Endothelial cell of umbilical vein (primary cell): ENCODE results near the gene GCH1. TPM values are rescaled to one million over a fixed set of nuclear protein-coding genes. Genes with fewer than 3 reads are reported as not detected.

Experiments
- BruUV-seq: library from RNA; stranded (reverse); fragments of 400-500 nt; replicated peaks from 2 replicates; lab custom pipeline; 2021; lab: Mats Ljungman, UMichigan
- CTCF ChIA-PET: fragments of 300-600, 350-600 bp; sonication (Branson Sonifier 250); formaldehyde crosslinking; loops from one replicate; lab custom pipeline; 2021; ENCODE audit warnings: antibody characterized with exemption, inconsistent platforms; lab: Charles Lee
- POLR2A ChIA-PET: fragments of 300-600, 350-600 bp; sonication (Branson Sonifier 250); formaldehyde crosslinking; loops from one replicate; lab custom pipeline; 2021; ENCODE audit warnings: antibody characterized with exemption, inconsistent platforms; lab: Charles Lee
- DNase-seq: peaks from one replicate; pipeline ENCODE4 v3.0.0-alpha.2; 2011; ENCODE audit warnings: low read depth, low spot score
- FAIRE-seq: peaks from 2 replicates; lab custom pipeline; 2011; peaks lifted over from hg19 to GRCh38; lab: Jason Lieb, UNC
- H2AFZ ChIP-seq: 2 replicates; pipeline ENCODE4 v1.6.0; 2012; ENCODE audit warnings: low read depth, low read length, control low read depth, inconsistent platforms
- H3K27ac ChIP-seq: 2 replicates; pipeline ENCODE4 v1.5.1; 2011; ENCODE audit warnings: low read depth, mild to moderate bottlenecking, control low read depth, low read length, moderate library complexity; ENCODE audit not compliant: insufficient read depth
- H3K27me3 ChIP-seq, 2 experiments: 2 replicates each; pipeline versions ENCODE4 v1.6.0 to v1.6.1; 2011; ENCODE audit warnings: low read length in 2 of 2, mixed read lengths in 1 of 2; ENCODE audit not compliant: control insufficient read depth in 2 of 2, insufficient read depth in 2 of 2
- H3K36me3 ChIP-seq, 2 experiments: 2 replicates in 1 of 2; 3 replicates in 1 of 2; pipeline ENCODE4 v1.5.1; 2011; ENCODE audit warnings: low read length in 2 of 2, mild to moderate bottlenecking in 1 of 2, moderate library complexity in 1 of 2; ENCODE audit not compliant: control insufficient read depth in 2 of 2, insufficient read depth in 2 of 2; ENCODE audit errors: extremely low read depth in 1 of 2
- H3K4me1 ChIP-seq: 3 replicates; pipeline ENCODE4 v1.5.1; 2011; ENCODE audit warnings: mild to moderate bottlenecking, low read length; ENCODE audit not compliant: control insufficient read depth, insufficient read depth; ENCODE audit errors: extremely low read depth
- H3K4me2 ChIP-seq: 2 replicates; pipeline ENCODE4 v1.6.1; 2011; ENCODE audit warnings: low read length, control low read depth, mixed read lengths; ENCODE audit not compliant: insufficient read depth
- H3K4me3 ChIP-seq, 3 experiments: fragments of 200-600 bp in 1 of 3; sonication (generic), shearing (Covaris generic) in 1 of 3; replicated peaks in 1 of 3; 2 replicates each; pipeline ENCODE4 v1.5.1; 2011 to 2016; ENCODE audit warnings: control low read depth in 3 of 3, low read length in 3 of 3, mild to moderate bottlenecking in 2 of 3, inconsistent platforms in 1 of 3, low read depth in 1 of 3, moderate library complexity in 1 of 3; ENCODE audit not compliant: insufficient read depth in 1 of 3
- H3K79me2 ChIP-seq: 2 replicates; pipeline ENCODE4 v1.6.0; 2012; ENCODE audit warnings: low read length, inconsistent platforms; ENCODE audit not compliant: control insufficient read depth, insufficient read depth
- H3K9ac ChIP-seq: replicated peaks from 2 replicates; pipeline ENCODE3; 2011; ENCODE audit warnings: low read length, control low read depth; ENCODE audit not compliant: insufficient read depth; ENCODE audit errors: extremely low read depth
- H3K9me1 ChIP-seq: replicated peaks from 3 replicates; pipeline ENCODE4 v1.6.0; 2011; ENCODE audit warnings: mild to moderate bottlenecking, low read length; ENCODE audit not compliant: control insufficient read depth, insufficient read depth; ENCODE audit errors: extremely low read depth
- H3K9me3 ChIP-seq: replicated peaks from 2 replicates; pipeline ENCODE4 v1.5.1; 2012; ENCODE audit warnings: low read length, inconsistent platforms; ENCODE audit not compliant: control insufficient read depth, insufficient read depth
- H4K20me1 ChIP-seq: replicated peaks from 2 replicates; pipeline ENCODE3; 2011; ENCODE audit warnings: mild to moderate bottlenecking, low read length; ENCODE audit not compliant: control insufficient read depth, insufficient read depth; ENCODE audit errors: extremely low read depth
- CTCF ChIP-seq, 2 donors: IDR thresholded peaks; 1 replicate in 1 of 2; 2 replicates in 1 of 2; pipeline ENCODE4 v1.5.1; 2011; ENCODE audit warnings: low read length in 2 of 2, mild to moderate bottlenecking in 2 of 2, moderate library complexity in 2 of 2, control low read depth in 1 of 2, inconsistent platforms in 1 of 2, low read depth in 1 of 2; ENCODE audit not compliant: insufficient read depth in 1 of 2; ENCODE audit errors: extremely low read depth in 1 of 2
- EZH2 ChIP-seq: IDR thresholded peaks from 2 replicates; pipeline ENCODE4 v1.6.1; 2012; ENCODE audit warnings: borderline replicate concordance, low read depth, mild to moderate bottlenecking, moderate library complexity, low read length, inconsistent platforms; ENCODE audit not compliant: severe bottlenecking
- FOS ChIP-seq: IDR thresholded peaks from 2 replicates; pipeline ENCODE4 v1.6.1; 2011; ENCODE audit warnings: mild to moderate bottlenecking, low read length, moderate library complexity, borderline replicate concordance; ENCODE audit not compliant: insufficient read depth
- GATA2 ChIP-seq: IDR thresholded peaks from 2 replicates; pipeline ENCODE4 v1.7.0; 2011; ENCODE audit warnings: low read depth, mild to moderate bottlenecking, moderate library complexity, mixed read lengths, low read length; ENCODE audit not compliant: insufficient read length, insufficient read depth
- JUN ChIP-seq: IDR thresholded peaks from 2 replicates; pipeline ENCODE4 v1.6.1; 2011; ENCODE audit warnings: borderline replicate concordance, low read depth; ENCODE audit not compliant: insufficient read length, insufficient read depth
- MAX ChIP-seq: IDR thresholded peaks from 2 replicates; pipeline ENCODE4 v1.6.1; 2011; ENCODE audit not compliant: insufficient read depth, insufficient read length
- MYC ChIP-seq: IDR thresholded peaks from one replicate; pipeline ENCODE4 v1.6.1; 2011; ENCODE audit warnings: mild to moderate bottlenecking, low read depth, low read length
- POLR2A ChIP-seq: IDR thresholded peaks from 2 replicates; pipeline ENCODE4 v1.6.1; 2012; ENCODE audit warnings: low read depth, mild to moderate bottlenecking, control low read depth, low read length
- POLR2AphosphoS5 ChIP-seq: IDR thresholded peaks from 2 replicates; pipeline ENCODE4 v1.6.1; 2012; ENCODE audit warnings: low read depth, mild to moderate bottlenecking, control low read depth, low read length, moderate library complexity; ENCODE audit not compliant: insufficient read depth
- dilution Hi-C: fragments of 300-500 bp; cut with MboI; formaldehyde crosslinking; loops from one replicate; pipeline ENCODE4 v1.15.0; 2019; ENCODE audit warnings: low sequenced_read_pairs; ENCODE audit not compliant: extremely low pct_ligation_motif_present
- intact Hi-C: fragments of 100-400 bp; cut with micrococcal nuclease; formaldehyde crosslinking; loops from one replicate; pipeline ENCODE4 v1.10.0; 2022
- polyA plus RNA-seq, 4 experiments: library from polyadenylated mRNA; depleted of rRNA in 3 of 4; stranded (reverse) in 3 of 4; unstranded in 1 of 4; fragments of >200 nt; gene quantifications; 2 replicates each; pipeline versions ENCODE4 v1.2.1 to v1.2.3, GENCODE V29; 2011 to 2012; ENCODE audit warnings: missing spikeins in 1 of 4
- total RNA-seq: library from RNA; stranded (reverse); gene quantifications from 2 replicates; pipeline ENCODE4 v1.2.3, GENCODE V29; 2021

GCH1 gene
- total and polyA plus RNA-seq, 2 donors (not counting 3 experiments of a cell fraction or from before 2014, with no cell fraction given), result 3.6 to 4.6 TPM

GRCh38 chr14:54828037-54828436 lies 74.6 kb downstream of the GCH1 start:
- CTCF ChIA-PET, result interaction anchor here (1.2 to 1.4 kb wide), 2 partner anchors 12 to 20 kb away, joined by 3 to 5 read pairs; no protein-coding TSS in a partner anchor
- H3K4me1 ChIP-seq, result no peaks in the 10 kb centered on the region
- H3K27ac ChIP-seq, result no peak overlapping the region
- intact Hi-C loops, result no loop called here
- DNase-seq (no peak), FAIRE-seq (no peak)
- POLR2A ChIA-PET, result no interaction called here
- no peaks in the 10 kb centered on the region for H3K9me3 ChIP-seq
- H3K36me3 ChIP-seq, result no peaks in the 10 kb centered on the region
- H3K4me3 ChIP-seq, result no peak overlapping the region
- no TSS peak for BruUV-seq
- dilution Hi-C loops, result no loop called here
- H2AFZ ChIP-seq, result no peak overlapping the region
- H3K79me2 ChIP-seq, result no peaks in the 10 kb centered on the region
- H3K9me1 ChIP-seq, result no peaks in the 10 kb centered on the region
- no peaks in the 10 kb centered on the region for H4K20me1 ChIP-seq
- no peak overlapping the region for H3K9ac ChIP-seq
- H3K27me3 ChIP-seq, result peaks cover 11 to 17% of the 10 kb centered on the region in 2 experiments
- no peak overlapping the region for H3K4me2 ChIP-seq
- TF ChIP-seq POLR2AphosphoS5 (no peak), FOS (no peak), JUN (no peak), GATA2 (no peak), MAX (no peak), MYC (no peak), CTCF (IDR thresholded peaks at IDR 0.05; ENCODE audit: extremely low read depth in 1 of 2, insufficient read depth in 1 of 2, low read depth in 1 of 2, low read length in 2 of 2) (no peak), POLR2A (no peak), EZH2 (no peak)
